PC-3 (cell line): ENCODE results near the gene BAZ2B. TPM values are rescaled to one million over a fixed set of nuclear protein-coding genes. Genes with fewer than 3 reads are reported as not detected.

Experiments used
- ATAC-seq: fragments of 200-7000 bp; cut with Tn5 transposase; 2 replicates; pipeline ENCODE4 v1.9.1; 2020; ENCODE audit warnings: mild to moderate bottlenecking, moderate library complexity
- BruUV-seq: library from RNA; stranded (reverse); fragments of 400-500 nt; replicated peaks from 2 replicates; lab custom pipeline; 2021; lab: Mats Ljungman, UMichigan
- CTCF ChIA-PET: fragments of 300-600 bp; sonication (Branson Sonifier 250); formaldehyde crosslinking; loops from one replicate; lab custom pipeline; 2022; ENCODE audit warnings: antibody characterized with exemption; lab: Charles Lee
- POLR2A ChIA-PET: fragments of 300-600 bp; sonication (Branson Sonifier 250); formaldehyde crosslinking; loops from one replicate; lab custom pipeline; 2022; ENCODE audit warnings: antibody characterized with exemption; ENCODE audit not compliant: unreplicated experiment; lab: Charles Lee
- DNase-seq: peaks from one replicate; pipeline ENCODE4 v3.0.0-alpha.2; 2015
- H2AFZ ChIP-seq: fragments of 300-600 bp; sonication (generic); 2 replicates; pipeline ENCODE4 v1.6.0; 2016; ENCODE audit warnings: antibody characterized with exemption, low read length
- H3F3A ChIP-seq: fragments of 300-600 bp; sonication (generic); one replicate; pipeline ENCODE4 v1.6.0; 2017; ENCODE audit warnings: antibody characterized with exemption, low read length, control low read depth, mild to moderate bottlenecking; ENCODE audit not compliant: unreplicated experiment
- H3K27ac ChIP-seq: fragments of 300-600 bp; sonication (generic); 2 replicates; pipeline ENCODE4 v1.5.1; 2016; ENCODE audit warnings: mild to moderate bottlenecking, low read length
- H3K27me3 ChIP-seq: fragments of 300-600 bp; sonication (generic); 2 replicates; pipeline ENCODE4 v1.6.1; 2016; ENCODE audit warnings: low read length, mixed read lengths
- H3K36me3 ChIP-seq: fragments of 300-600 bp; sonication (generic); 2 replicates; pipeline ENCODE4 v1.6.1; 2016; ENCODE audit warnings: low read depth, mixed run types, low read length, mixed read lengths
- H3K4me1 ChIP-seq: fragments of 300-600 bp; sonication (generic); 2 replicates; pipeline ENCODE4 v1.5.1; 2016; ENCODE audit warnings: low read length; ENCODE audit not compliant: insufficient read depth
- H3K4me2 ChIP-seq: fragments of 300-600 bp; sonication (generic); 2 replicates; pipeline ENCODE4 v1.6.0; 2016; ENCODE audit warnings: low read length
- H3K4me3 ChIP-seq: fragments of 300-600 bp; sonication (generic); 2 replicates; pipeline ENCODE4 v1.5.1; 2016; ENCODE audit warnings: mild to moderate bottlenecking, low read length, mixed read lengths
- H3K79me2 ChIP-seq: fragments of 300-600 bp; sonication (generic); 2 replicates; pipeline ENCODE4 v1.6.1; 2017; ENCODE audit warnings: low read length, mixed read lengths
- H3K9ac ChIP-seq: fragments of 300-600 bp; sonication (generic); 2 replicates; pipeline ENCODE4 v1.6.0; 2016; ENCODE audit warnings: mild to moderate bottlenecking, low read length
- H3K9me2 ChIP-seq: fragments of 300-600 bp; sonication (generic); replicated peaks from 2 replicates; pipeline ENCODE4 v1.6.1; 2016; ENCODE audit warnings: mixed run types, low read length, mixed read lengths
- H3K9me3 ChIP-seq: fragments of 300-600 bp; sonication (generic); 2 replicates; pipeline ENCODE4 v1.6.1; 2016; ENCODE audit warnings: low read length, mixed read lengths
- H4K20me1 ChIP-seq: fragments of 300-600 bp; sonication (generic); 2 replicates; pipeline ENCODE4 v1.6.1; 2016; ENCODE audit warnings: low read length, mixed read lengths
- CTCF ChIP-seq: fragments of 300-600 bp; sonication (generic); conservative IDR thresholded peaks from 2 replicates; pipeline ENCODE4 v1.5.1; 2017; ENCODE audit warnings: antibody characterized with exemption, low read depth, mild to moderate bottlenecking, low read length
- EZH2 ChIP-seq: fragments of 300-600 bp; sonication (generic); IDR thresholded peaks from one replicate; pipeline ENCODE4 v1.6.1; 2017; ENCODE audit warnings: antibody characterized with exemption, mild to moderate bottlenecking, low read length; ENCODE audit not compliant: unreplicated experiment
- EZH2phosphoT487 ChIP-seq: fragments of 300-600 bp; sonication (generic); IDR thresholded peaks from 2 replicates; pipeline ENCODE4 v1.6.1; 2018; ENCODE audit warnings: mild to moderate bottlenecking, antibody characterized with exemption, low read length, borderline replicate concordance
- intact Hi-C: fragments of 100-400 bp; cut with micrococcal nuclease; formaldehyde crosslinking; loops from 2 replicates; pipeline ENCODE4 v1.9.0; 2023
- total RNA-seq: library from RNA; depleted of rRNA; stranded (reverse); fragments of >200 nt; gene quantifications from 2 replicates; pipeline ENCODE4 v1.2.3, GENCODE V29; 2014

BAZ2B gene
- total RNA-seq, 1 experiment from 2014 or later, result 19.6 TPM

- H4K20me1 ChIP-seq, result no peaks in the 10 kb centered on the region
- H3K4me2 ChIP-seq, result no peak overlapping the region
- no peak overlapping the region for H3K27ac ChIP-seq
- ATAC-seq, result no peak
- H3K9me2 ChIP-seq, result no peaks in the 10 kb centered on the region
- no peaks in the 10 kb centered on the region for H3K9me3 ChIP-seq
- CTCF ChIA-PET, result no interaction called here
- intact Hi-C loops, result no loop called here
- no TSS peak for BruUV-seq
- H3K79me2 ChIP-seq, result no peaks in the 10 kb centered on the region
- no peaks in the 10 kb centered on the region for H3K36me3 ChIP-seq
- DNase-seq, result no peak
- H2AFZ ChIP-seq, result no peak overlapping the region
- no peaks in the 10 kb centered on the region for H3F3A ChIP-seq
- POLR2A ChIA-PET, result interaction anchor here (0.5 kb wide), 1 partner anchor 301 kb away, joined by 8 read pairs; no protein-coding TSS in a partner anchor
- H3K4me1 ChIP-seq, result no peaks in the 10 kb centered on the region
- H3K4me3 ChIP-seq, result no peak overlapping the region
- H3K9ac ChIP-seq, result no peak overlapping the region
- H3K27me3 ChIP-seq, result no peaks in the 10 kb centered on the region
- TF ChIP-seq CTCF (no peak), EZH2 (no peak), EZH2phosphoT487 (no peak)
These were observed 189.3 kb downstream of the BAZ2B start for GRCh38 chr2:159427048-159427447.

- no TSS peak for BruUV-seq
- H3K36me3 ChIP-seq, result no peaks in the 10 kb centered on the region
- POLR2A ChIA-PET, result no interaction called here
These were observed 196.9 kb downstream of the BAZ2B start for GRCh38 chr2:159419403-159419802.

More at GRCh38 chr2:159419403-159419802, 196.9 kb downstream of the BAZ2B start:
- no peak for ATAC-seq
- Histone ChIP-seq H3K27ac (no peak overlapping the region), H3K9me3 (no peaks in the 10 kb centered on the region), H3K79me2 (no peaks in the 10 kb centered on the region), H3F3A (no peaks in the 10 kb centered on the region), H4K20me1 (no peaks in the 10 kb centered on the region), H3K9ac (no peak overlapping the region), H3K9me2 (no peaks in the 10 kb centered on the region), H3K4me3 (no peak overlapping the region), H3K27me3 (no peaks in the 10 kb centered on the region), H2AFZ (no peak overlapping the region), H3K4me2 (no peak overlapping the region), H3K4me1 (no peaks in the 10 kb centered on the region)
- no peak for DNase-seq
- TF ChIP-seq EZH2 (no peak), EZH2phosphoT487 (no peak), CTCF (no peak)
- intact Hi-C loops, result no loop called here
- CTCF ChIA-PET, result no interaction called here
